Frontal cortex (tissue), 4 donors: ENCODE results near the gene PSMC3IP. TPM values are rescaled to one million over a fixed set of nuclear protein-coding genes. Genes with fewer than 3 reads are reported as not detected.
A peak's percentile ranks its signal among the peaks of the same experiment; 100 is the strongest.

Experiments used
- DNase-seq, 2 donors: peaks; one replicate each; pipeline ENCODE4 v3.0.0; 2012; ENCODE audit warnings: low spot score in 2 of 2
- FAIRE-seq: peaks from 2 replicates; lab custom pipeline; 2012; peaks lifted over from hg19 to GRCh38; lab: Jason Lieb, UNC
- total RNA-seq: library from RNA; depleted of rRNA; stranded (reverse); fragments of >200 nt; gene quantifications from one replicate; pipeline ENCODE4 v1.2.3, GENCODE V29; 2014
- donor health status: control.
- donor health status: control.
- donor health status: control.

Gene PSMC3IP
- total RNA-seq, 1 donor from 2014 or later = 4.5 TPM

- FAIRE-seq (no peak), DNase-seq (no peak)
Observed at GRCh38 chr17:42586514-42587230, 9.1 kb upstream of the PSMC3IP start.

GRCh38 chr17:42585353-42585752 is 7.8 kb upstream of the PSMC3IP start:
- DNase-seq (no peak), FAIRE-seq (no peak)

GRCh38 chr17:42584880-42585279 is 7.4 kb upstream of the PSMC3IP start:
- no peak for DNase-seq
- no peak for FAIRE-seq

GRCh38 chr17:42581744-42582270 is 4.3 kb upstream of the PSMC3IP start:
- no peak for DNase-seq
- FAIRE-seq = no peak

- DNase-seq = no peak
- no peak for FAIRE-seq
Observed at GRCh38 chr17:42579794-42580551, 2.4 kb upstream of the PSMC3IP start.

GRCh38 chr17:42578282-42578869 is 847 bp upstream of the PSMC3IP start:
- FAIRE-seq = no peak
- peak; percentile 70 to 82 for DNase-seq

- no peak for FAIRE-seq
- no peak for DNase-seq
Observed at GRCh38 chr17:42577140-42577531, 393 bp downstream of the PSMC3IP start.

- FAIRE-seq (no peak), DNase-seq (no peak)
Observed at GRCh38 chr17:42574463-42574862, 3.1 kb downstream of the PSMC3IP start.

- FAIRE-seq (no peak), DNase-seq (no peak)
Observed at GRCh38 chr17:42573095-42573494, 4.4 kb downstream of the PSMC3IP start.

- FAIRE-seq (no peak), DNase-seq (no peak)
Observed at GRCh38 chr17:42571435-42572225, 5.9 kb downstream of the PSMC3IP start.

- DNase-seq = no peak
- FAIRE-seq = no peak
Observed at GRCh38 chr17:42568341-42569111, 9.0 kb downstream of the PSMC3IP start.

GRCh38 chr17:42566883-42567573 is 10.5 kb downstream of the PSMC3IP start, which contains the start of gene MLX:
TSS of gene MLX (plus strand) at chr17:42567100. CDS start at chr17:42567125, 25 bp downstream.
- FAIRE-seq (no peak), DNase-seq (peak; percentile 98 to 99)

- FAIRE-seq = no peak
- DNase-seq = no peak
Observed at GRCh38 chr17:42566215-42566882, 11.2 kb downstream of the PSMC3IP start.

GRCh38 chr17:42565523-42566214 is 11.9 kb downstream of the PSMC3IP start:
- FAIRE-seq = no peak
- no peak for DNase-seq

GRCh38 chr17:42564815-42565522 is 12.6 kb downstream of the PSMC3IP start:
- DNase-seq = no peak
- FAIRE-seq = no peak

GRCh38 chr17:42563950-42564349 is 13.6 kb downstream of the PSMC3IP start:
- DNase-seq = no peak
- no peak for FAIRE-seq

GRCh38 chr17:42563543-42563942 is 14.0 kb downstream of the PSMC3IP start:
- FAIRE-seq (no peak), DNase-seq (no peak)
